B cell (primary cell): ENCODE data around the gene ANKRD33. TPM values are rescaled to one million over a fixed set of nuclear protein-coding genes. Genes with fewer than 3 reads are reported as not detected.
A peak's percentile ranks its signal among the peaks of the same experiment; 100 is the strongest.

Source experiments
- ATAC-seq: fragments of 200-7000 bp; cut with Tn5 transposase; one replicate; pipeline ENCODE4 v1.10.0; 2021; ENCODE audit warnings: low read depth, mild to moderate bottlenecking, moderate number of reproducible peaks, moderate library complexity
- CTCF ChIA-PET: fragments of 350-600 bp; sonication (Branson Sonifier 250); formaldehyde crosslinking; loops from one replicate; lab custom pipeline; 2021; ENCODE audit warnings: antibody characterized with exemption, inconsistent platforms; lab: Charles Lee
- POLR2A ChIA-PET: fragments of 350-600 bp; sonication (Branson Sonifier 250); formaldehyde crosslinking; loops from one replicate; lab custom pipeline; 2021; ENCODE audit warnings: antibody characterized with exemption; lab: Charles Lee
- DNase-seq: peaks from one replicate; pipeline ENCODE4 v3.0.0; 2013
- H2AFZ ChIP-seq: 2 replicates; pipeline ENCODE4 v1.6.1; 2012; ENCODE audit warnings: mild to moderate bottlenecking, low read depth, low read length; ENCODE audit not compliant: insufficient read depth, poor library complexity, severe bottlenecking
- H3K27ac ChIP-seq, 2 donors: 1 replicate in 1 of 2; 2 replicates in 1 of 2; pipeline ENCODE4 v1.5.1; 2012 to 2013; ENCODE audit warnings: low read length in 2 of 2, mild to moderate bottlenecking in 2 of 2, moderate library complexity in 1 of 2
- H3K27me3 ChIP-seq, 4 experiments: fragments of 200-600 bp in 1 of 4; sonication (generic) in 1 of 4; replicated peaks in 1 of 4; 1 replicate in 2 of 4; 2 replicates in 2 of 4; pipeline versions ENCODE4 v1.6.1 to v1.7.0; 2013 to 2016; ENCODE audit warnings: low read length in 3 of 4, mild to moderate bottlenecking in 2 of 4, mixed read lengths in 1 of 4, moderate library complexity in 1 of 4; ENCODE audit not compliant: insufficient read depth in 4 of 4, control insufficient read depth in 3 of 4; ENCODE audit errors: control extremely low read depth in 1 of 4
- H3K36me3 ChIP-seq, 2 experiments: replicated peaks in 1 of 2; 1 replicate in 1 of 2; 2 replicates in 1 of 2; pipeline versions ENCODE4 v1.6.1 to v1.7.1; 2013; ENCODE audit warnings: low read length in 1 of 2; ENCODE audit not compliant: insufficient read depth in 2 of 2, control insufficient read depth in 1 of 2; ENCODE audit errors: control extremely low read depth in 1 of 2, extremely low read depth in 1 of 2
- H3K4me1 ChIP-seq, 2 donors: fragments of 200-600 bp in 1 of 2; sonication (generic) in 1 of 2; 1 replicate in 1 of 2; 2 replicates in 1 of 2; pipeline versions ENCODE4 v1.5.1 to v1.6.1; 2013 to 2017; ENCODE audit warnings: low read length in 2 of 2; ENCODE audit not compliant: control insufficient read depth in 2 of 2, insufficient read depth in 2 of 2
- H3K4me2 ChIP-seq: replicated peaks from 2 replicates; pipeline ENCODE3; 2012; ENCODE audit warnings: mild to moderate bottlenecking, low read depth, low read length; ENCODE audit not compliant: poor library complexity, severe bottlenecking
- H3K4me3 ChIP-seq, 5 experiments: fragments of 200-600 bp in 1 of 5; sonication (generic) in 1 of 5; 1 replicate in 3 of 5; 2 replicates in 2 of 5; pipeline versions ENCODE4 v1.5.1 to v1.7.0; 2011 to 2016; ENCODE audit warnings: low read length in 4 of 5, mild to moderate bottlenecking in 4 of 5, low read depth in 2 of 5, control low read depth in 1 of 5, moderate library complexity in 1 of 5; ENCODE audit not compliant: insufficient read depth in 1 of 5; ENCODE audit errors: control extremely low read depth in 1 of 5, extremely low read depth in 1 of 5
- H3K79me2 ChIP-seq: fragments of 200-600 bp; sonication (generic); one replicate; pipeline ENCODE4 v1.6.0; 2016; ENCODE audit warnings: low read length; ENCODE audit not compliant: control insufficient read depth, insufficient read depth
- H3K9ac ChIP-seq: fragments of 200-600 bp; sonication (generic); 2 replicates; pipeline ENCODE4 v1.6.1; 2017; ENCODE audit warnings: mild to moderate bottlenecking, low read length, moderate library complexity
- H3K9me3 ChIP-seq, 3 donors: one replicate each; pipeline versions ENCODE4 v1.6.1 to v1.7.1; 2013; ENCODE audit warnings: low read length in 2 of 3; ENCODE audit not compliant: control insufficient read depth in 2 of 3, insufficient read depth in 1 of 3; ENCODE audit errors: control extremely low read depth in 1 of 3
- H4K20me1 ChIP-seq: 2 replicates; pipeline ENCODE4 v1.6.0; 2012; ENCODE audit warnings: mild to moderate bottlenecking, low read length; ENCODE audit not compliant: insufficient read depth, control insufficient read depth, poor library complexity, severe bottlenecking
- H3K27ac Mint-ChIP-seq: one replicate; pipeline ENCODE4 v1.8.0; 2021; ENCODE audit warnings: mixed read lengths
- H3K27me3 Mint-ChIP-seq: one replicate; pipeline ENCODE4 v1.8.0; 2021; ENCODE audit warnings: mixed read lengths
- H3K4me1 Mint-ChIP-seq: one replicate; pipeline ENCODE4 v1.8.0; 2021; ENCODE audit warnings: mixed read lengths
- H3K4me3 Mint-ChIP-seq: one replicate; pipeline ENCODE4 v1.8.0; 2021; ENCODE audit warnings: mixed read lengths
- H3K9me3 Mint-ChIP-seq: one replicate; pipeline ENCODE4 v1.8.0; 2022; ENCODE audit warnings: mixed read lengths; ENCODE audit not compliant: insufficient read depth
- CTCF ChIP-seq: fragments of 200-600 bp; IDR thresholded peaks from one replicate; pipeline ENCODE4 v1.8.0; 2022; ENCODE audit warnings: antibody characterized with exemption, mild to moderate bottlenecking
- EZH2 ChIP-seq: IDR thresholded peaks from 2 replicates; pipeline ENCODE4 v1.6.1; 2012; ENCODE audit warnings: borderline replicate concordance, low read depth, mild to moderate bottlenecking, moderate library complexity, low read length; ENCODE audit not compliant: insufficient read depth, poor library complexity, severe bottlenecking
- WGBS: methylation state at CpG from one replicate; pipeline ENCODE4 v1.1.5; 2013; ENCODE audit warnings: missing lambda C conversion rate; ENCODE audit not compliant: insufficient coverage; 5-methylcytosine and 5-hydroxymethylcytosine counted together
- intact Hi-C: fragments of 100-400 bp; cut with micrococcal nuclease; formaldehyde crosslinking; loops from one replicate; pipeline ENCODE4 v1.10.0; 2022
- polyA plus RNA-seq: library from polyadenylated mRNA; depleted of rRNA; stranded (reverse); fragments of >200 nt; gene quantifications from 2 replicates; pipeline ENCODE4 v1.2.3, GENCODE V29; 2012
- total RNA-seq, 2 donors: library from RNA; stranded (reverse); fragments of 120-200 nt in 1 of 2; gene quantifications; 1 replicate in 1 of 2; 2 replicates in 1 of 2; pipeline versions ENCODE4 v1.2.3 to v1.2.4, GENCODE V29; 2013 to 2022

Gene ANKRD33
- total and polyA plus RNA-seq, 2 donors (not counting 1 experiment from before 2014, with no cell fraction given) = not detected

GRCh38 chr12:51864833-51865670, 22.9 kb upstream of the ANKRD33 start:
- intact Hi-C loops = no loop called here
- Mint-ChIP-seq H3K27me3 (peaks cover 67% of the 10 kb centered on the region), H3K27ac (no peak overlapping the region), H3K4me3 (peak overlapping the region; percentile 64), H3K9me3 (no peaks in the 10 kb centered on the region), H3K4me1 (peaks cover 24% of the 10 kb centered on the region)
- Histone ChIP-seq H3K4me1 (peaks cover 25 to 40% of the 10 kb centered on the region in 2 donors), H3K4me2 (peak overlapping the region; percentile 78), H3K4me3 (peak overlapping the region in 1 of 5 experiments; percentile 41), H4K20me1 (no peaks in the 10 kb centered on the region), H3K36me3 (no peaks in the 10 kb centered on the region), H3K9me3 (peaks cover 0 to 11% (median 0%) of the 10 kb centered on the region in 3 donors), H2AFZ (no peak overlapping the region), H3K9ac (no peak overlapping the region), H3K27me3 (peaks cover 0 to 71% (median 40%) of the 10 kb centered on the region in 4 experiments), H3K79me2 (no peaks in the 10 kb centered on the region), H3K27ac (no peak overlapping the region)
- DNase-seq (no peak), ATAC-seq (no peak)
- TF ChIP-seq CTCF = no peak
- TF ChIP-seq EZH2 = no peak
- 93% methylated on average over 6 of the region's 12 CpGs for WGBS
- ChIA-PET CTCF (interaction anchor here (2.4 kb wide), 1 partner anchor 10 kb away, joined by 10 read pairs; no protein-coding TSS in a partner anchor), POLR2A (no interaction called here)

- Mint-ChIP-seq H3K4me1 (peaks cover 28% of the 10 kb centered on the region), H3K9me3 (no peaks in the 10 kb centered on the region), H3K4me3 (no peak overlapping the region), H3K27ac (no peak overlapping the region), H3K27me3 (peaks cover 70% of the 10 kb centered on the region)
- no peak overlapping the region for H2AFZ ChIP-seq
- 94% methylated on average over 6 of the region's 7 CpGs for WGBS
- TF ChIP-seq CTCF (no peak), EZH2 (no peak)
- peaks cover 28 to 47% of the 10 kb centered on the region in 2 donors for H3K4me1 ChIP-seq
- H4K20me1 ChIP-seq = no peaks in the 10 kb centered on the region
- no peaks in the 10 kb centered on the region for H3K79me2 ChIP-seq
- POLR2A ChIA-PET = no interaction called here
- no peak overlapping the region for H3K4me2 ChIP-seq
- ATAC-seq = no peak
- CTCF ChIA-PET = interaction anchor here (2.4 kb wide), 1 partner anchor 9 kb away, joined by 10 read pairs; no protein-coding TSS in a partner anchor
- no peak overlapping the region for H3K9ac ChIP-seq
- H3K27ac ChIP-seq = no peak overlapping the region
- H3K27me3 ChIP-seq = peaks cover 0 to 79% (median 47%) of the 10 kb centered on the region in 4 experiments
- H3K4me3 ChIP-seq = no peak overlapping the region
- no peak for DNase-seq
- no peaks in the 10 kb centered on the region for H3K36me3 ChIP-seq
- intact Hi-C loops = no loop called here
- peaks cover 0 to 11% (median 0%) of the 10 kb centered on the region in 3 donors for H3K9me3 ChIP-seq
Measured at GRCh38 chr12:51865757-51866270, 22.1 kb upstream of the ANKRD33 start.
